ENCODE measurements around the gene TMEM86B.
"Not testable (repeated sequence)": the region's sequence is repeated elsewhere in the genome, so short reads cannot be mapped to it uniquely, and the experiment has no call there.

The TMEM86B gene

DNA sequence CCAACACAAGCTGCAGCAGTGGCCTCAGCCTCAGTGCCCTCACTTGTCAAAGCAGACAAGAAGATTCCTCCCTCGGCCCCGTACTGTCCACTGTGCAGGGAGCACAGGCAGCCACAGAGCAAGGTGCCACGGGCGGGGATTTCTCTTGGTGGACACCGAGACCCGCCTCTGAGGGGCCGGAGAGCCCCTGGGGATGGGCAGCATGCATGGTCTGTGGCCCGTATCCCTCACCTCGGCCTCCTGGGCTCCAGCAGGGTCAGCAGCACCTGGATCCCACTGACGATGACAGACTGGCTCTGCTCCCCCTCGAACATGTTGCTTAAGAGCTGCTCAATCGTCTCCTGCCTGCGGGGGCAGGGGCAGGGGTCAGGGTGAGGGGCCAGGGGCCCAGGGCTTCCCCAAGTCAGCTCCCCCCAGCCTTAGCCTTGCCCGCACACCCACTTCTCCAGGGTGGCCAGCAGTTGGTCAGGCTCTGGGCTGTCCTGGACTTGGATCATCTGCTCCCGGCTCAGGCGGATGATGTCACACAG, 13.4 kb upstream of the TMEM86B start:
- no peak for DNase-seq (ENCODE audit: low read depth in 2 of 2)

DNA sequence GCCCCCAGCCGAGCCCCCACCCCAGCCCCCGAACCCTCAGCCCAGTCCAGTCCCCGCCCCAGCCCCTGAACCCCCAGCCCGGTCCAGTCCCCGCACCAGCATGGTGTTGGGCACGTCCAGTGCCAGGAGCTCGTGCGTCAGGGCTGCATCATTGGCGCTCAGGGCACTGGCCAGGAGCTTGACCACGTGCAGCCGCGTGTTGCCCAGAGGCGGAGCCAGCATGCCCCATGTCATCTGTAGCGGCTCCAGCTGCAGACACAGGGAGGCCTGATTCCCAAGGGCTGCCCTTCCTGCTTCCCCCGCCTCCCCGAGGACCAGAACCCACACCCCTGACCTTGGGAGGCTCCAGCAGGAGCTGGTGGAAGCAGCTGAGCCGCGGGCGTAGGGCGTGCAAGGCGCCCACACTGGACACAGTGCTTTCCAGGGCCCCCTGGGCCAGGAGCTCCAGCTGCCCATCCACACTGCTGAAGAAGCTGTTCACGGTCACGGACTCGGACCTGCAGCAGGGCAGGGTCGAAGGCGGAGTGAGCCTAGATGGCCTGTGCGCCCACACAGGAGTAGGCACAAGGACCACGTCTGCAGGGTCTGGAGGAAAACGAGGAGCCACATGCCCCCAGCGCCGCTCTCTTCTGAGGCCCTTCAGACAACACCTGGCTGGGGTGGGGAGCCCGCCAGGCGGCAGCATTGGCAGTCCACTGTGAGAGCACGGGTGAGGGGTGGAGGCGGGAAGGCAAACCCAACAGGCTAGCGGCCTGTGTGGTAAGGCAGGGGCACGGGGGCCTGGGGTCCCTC, 12.8 kb upstream of the TMEM86B start:
- DNase-seq (ENCODE audit: low read depth in 2 of 2): no peak

DNA sequence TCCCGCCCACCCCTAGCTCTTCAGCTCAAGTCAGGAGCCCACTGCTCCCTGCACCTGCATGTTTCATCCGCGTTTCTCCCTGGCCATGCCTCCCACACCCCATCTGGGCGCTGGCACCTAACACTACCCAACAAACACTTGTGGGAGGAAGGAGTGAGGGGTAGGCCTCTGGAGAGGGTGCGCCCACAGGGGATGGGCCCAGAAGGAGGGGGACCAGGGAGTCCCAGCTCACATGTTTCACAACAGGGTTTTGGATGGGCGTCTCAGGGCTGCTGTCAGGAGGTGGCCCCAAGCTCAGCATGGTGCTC, 12.1 kb upstream of the TMEM86B start:
- no peak for DNase-seq (ENCODE audit: low read depth in 2 of 2)

DNA sequence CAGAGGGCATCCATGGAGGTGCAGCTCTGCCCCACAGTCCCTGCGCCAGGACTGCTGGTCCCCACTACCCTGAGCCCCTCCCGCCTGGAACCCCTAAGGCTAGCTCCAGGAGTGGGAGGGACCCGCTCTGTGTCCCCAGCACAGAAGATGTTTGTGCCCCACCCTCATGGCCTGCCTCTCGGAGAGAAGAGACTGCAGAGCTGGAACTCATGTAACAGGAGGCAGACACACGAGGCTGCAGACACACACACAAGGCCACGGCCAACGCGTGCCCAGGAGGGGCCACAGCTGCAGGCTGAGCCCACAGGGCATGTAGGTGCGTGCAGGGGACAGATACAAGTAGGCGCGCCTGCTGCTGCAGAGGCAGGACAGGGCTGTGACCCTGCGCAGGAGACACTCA, 10.4 kb upstream of the TMEM86B start:
- DNase-seq (ENCODE audit: low read depth in 2 of 2): no peak

DNA sequence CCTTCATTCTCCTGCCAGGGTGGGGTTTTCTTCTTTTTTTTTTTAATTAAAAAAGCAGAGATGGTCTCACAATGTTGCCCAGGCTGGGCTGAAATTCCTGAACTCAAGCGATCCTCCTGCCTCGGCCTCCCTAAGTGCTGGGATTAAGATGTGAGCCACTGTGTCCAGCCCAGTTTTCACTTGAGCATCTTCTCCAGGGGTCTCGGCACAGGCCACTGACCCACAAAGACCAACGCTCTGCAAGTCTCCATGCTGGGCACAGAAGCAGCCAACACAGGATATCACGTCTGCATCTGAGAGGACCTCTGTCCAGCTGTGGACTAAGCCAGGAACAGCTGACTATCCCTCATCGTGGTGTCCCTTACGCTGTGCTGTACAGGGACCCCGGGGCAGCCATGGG, 9.5 kb upstream of the TMEM86B start:
- no peak for DNase-seq (ENCODE audit: low read depth in 2 of 2)

DNA sequence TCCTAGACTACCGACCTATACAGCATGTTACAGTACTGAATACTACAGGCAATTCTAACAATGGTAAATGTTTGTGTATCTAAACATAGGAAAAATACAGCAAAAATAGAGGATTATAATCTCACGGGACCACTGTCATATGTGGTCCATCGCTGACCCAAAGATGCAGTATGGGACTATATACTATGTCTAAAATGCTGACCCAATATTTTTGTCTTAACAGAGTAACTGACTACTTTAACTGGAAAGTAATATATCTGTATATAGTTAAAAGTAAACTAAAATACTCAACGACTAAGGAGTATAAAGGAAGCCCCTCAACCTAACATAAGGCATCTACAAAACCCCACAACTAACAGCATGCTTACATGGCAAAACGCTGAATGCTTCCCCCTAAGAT, 4.4 kb upstream of the TMEM86B start:
- no peak for DNase-seq (ENCODE audit: low read depth in 2 of 2)

DNA sequence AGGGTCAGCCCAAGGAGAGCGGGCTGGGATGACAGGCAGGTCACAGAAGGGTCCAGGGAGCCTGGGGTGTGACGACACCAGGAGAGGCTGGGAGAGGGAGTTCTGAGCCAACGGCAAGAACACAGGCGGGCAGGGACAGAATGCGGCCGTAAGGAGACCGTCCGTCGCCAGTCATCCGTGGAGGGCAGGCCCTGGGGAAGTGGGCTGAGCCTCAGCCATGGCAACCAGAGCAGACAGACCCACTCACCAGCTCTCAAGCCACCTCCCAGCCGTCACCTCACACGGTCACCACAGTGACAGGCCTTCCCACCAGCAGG, 3.7 kb upstream of the TMEM86B start:
- no peak for DNase-seq (ENCODE audit: low read depth in 2 of 2)

DNA sequence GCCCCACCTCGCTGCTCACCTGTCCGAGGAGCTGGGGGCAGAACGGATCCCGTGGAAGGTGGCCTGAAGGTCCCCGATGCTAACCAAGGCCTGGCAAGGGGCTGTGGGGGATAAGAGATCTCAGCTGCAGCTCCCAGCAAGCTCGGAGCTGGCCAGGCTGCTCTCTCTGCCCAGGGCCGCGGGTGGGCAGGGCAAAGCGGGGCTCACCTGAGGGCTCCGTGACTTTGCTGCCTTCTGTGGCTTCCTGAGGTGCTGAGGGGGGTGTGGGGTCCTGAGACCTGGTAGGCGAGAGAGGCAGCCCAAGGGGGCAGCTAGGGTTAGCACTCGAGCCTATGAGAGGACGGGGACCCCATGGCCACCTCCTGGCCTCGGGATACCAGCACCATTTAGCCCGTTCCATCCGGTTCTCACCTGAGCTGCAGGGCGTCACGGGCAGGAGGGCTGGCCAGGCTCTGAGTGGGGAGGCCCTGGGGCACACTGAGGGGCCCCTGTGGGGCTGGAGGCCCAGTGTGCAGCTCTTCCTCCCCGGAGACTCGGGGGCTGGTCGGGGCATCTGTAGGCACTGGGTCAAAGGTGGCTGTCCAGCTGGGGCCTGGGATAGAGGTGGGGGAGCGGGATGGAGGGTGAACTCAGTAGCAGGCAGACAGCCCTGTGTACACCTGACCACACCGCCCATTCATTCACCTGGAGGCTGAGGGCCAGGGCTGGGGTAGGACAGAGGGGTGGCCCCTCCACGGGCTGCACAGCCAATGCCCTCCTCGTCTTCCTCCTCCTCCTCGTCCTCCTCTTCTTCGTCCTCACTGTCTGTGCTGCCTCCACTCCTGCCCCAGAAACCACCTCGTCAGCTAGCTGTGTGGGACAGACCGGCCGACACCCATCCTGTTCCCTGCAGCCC, 3.1 kb upstream of the TMEM86B start:
- DNase-seq (ENCODE audit: low read depth in 2 of 2): no peak

DNA sequence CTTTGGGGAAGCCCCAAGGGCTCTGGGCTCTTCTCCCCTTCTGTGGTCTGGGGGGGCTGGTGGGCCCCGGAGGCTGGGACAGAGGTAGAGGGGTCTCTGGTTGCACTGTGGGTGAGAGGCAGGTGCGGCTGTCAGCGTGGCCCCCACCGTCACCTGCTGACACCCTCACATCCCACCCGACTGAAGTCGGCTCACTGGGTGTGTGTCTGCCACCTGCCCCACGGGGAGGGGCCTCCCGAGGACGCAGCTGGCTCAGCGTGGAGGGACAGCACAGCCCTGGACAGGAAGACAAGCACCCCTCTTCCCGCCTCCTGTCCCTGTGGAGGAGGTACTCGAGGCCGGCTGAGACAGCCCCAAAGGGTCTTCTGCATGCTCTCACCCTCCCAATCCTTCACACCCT, 2.2 kb upstream of the TMEM86B start:
- DNase-seq (ENCODE audit: low read depth in 2 of 2): no peak

DNA sequence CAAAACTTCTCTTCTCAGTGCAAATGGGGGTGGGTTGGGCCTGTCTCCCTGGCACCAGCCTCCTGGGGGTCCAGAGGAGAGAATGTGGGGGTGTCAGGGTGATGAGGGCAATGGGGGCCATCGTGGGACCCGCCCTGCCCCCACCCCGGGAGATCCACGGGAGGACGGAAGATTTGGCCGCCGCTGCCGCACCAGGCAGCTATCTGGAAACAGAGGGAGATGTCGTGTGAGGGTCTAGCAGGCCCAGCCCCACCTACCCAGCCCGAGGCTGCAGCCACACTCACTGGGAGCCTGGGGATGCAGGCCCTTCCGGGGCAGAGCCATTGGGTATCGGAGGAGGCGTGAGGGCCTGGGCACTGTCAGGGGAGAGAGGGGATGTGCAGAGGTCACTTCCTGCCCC, 1.8 kb upstream of the TMEM86B start:
- DNase-seq (ENCODE audit: low read depth in 2 of 2): no peak

DNA sequence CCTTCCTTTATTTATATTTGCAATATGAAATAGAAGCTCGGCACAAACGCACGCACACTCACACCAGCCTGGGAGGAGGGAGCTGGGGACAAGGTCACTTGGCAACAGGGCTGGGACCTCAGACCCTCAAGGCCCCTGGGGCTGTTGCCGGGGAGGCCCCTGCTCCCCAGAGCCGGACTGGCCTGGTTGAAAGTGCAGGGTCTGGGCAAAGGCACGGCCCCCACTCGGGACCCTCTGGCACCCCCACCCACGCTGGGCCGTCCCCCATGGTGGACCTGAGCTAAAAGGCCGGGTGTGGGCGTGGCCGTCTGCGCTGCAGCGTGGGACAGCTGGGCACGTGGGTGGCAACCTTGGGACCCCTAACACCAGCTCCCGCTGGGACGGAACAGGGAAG, 1.2 kb upstream of the TMEM86B start:
- no peak for DNase-seq (ENCODE audit: low read depth in 2 of 2)

DNA sequence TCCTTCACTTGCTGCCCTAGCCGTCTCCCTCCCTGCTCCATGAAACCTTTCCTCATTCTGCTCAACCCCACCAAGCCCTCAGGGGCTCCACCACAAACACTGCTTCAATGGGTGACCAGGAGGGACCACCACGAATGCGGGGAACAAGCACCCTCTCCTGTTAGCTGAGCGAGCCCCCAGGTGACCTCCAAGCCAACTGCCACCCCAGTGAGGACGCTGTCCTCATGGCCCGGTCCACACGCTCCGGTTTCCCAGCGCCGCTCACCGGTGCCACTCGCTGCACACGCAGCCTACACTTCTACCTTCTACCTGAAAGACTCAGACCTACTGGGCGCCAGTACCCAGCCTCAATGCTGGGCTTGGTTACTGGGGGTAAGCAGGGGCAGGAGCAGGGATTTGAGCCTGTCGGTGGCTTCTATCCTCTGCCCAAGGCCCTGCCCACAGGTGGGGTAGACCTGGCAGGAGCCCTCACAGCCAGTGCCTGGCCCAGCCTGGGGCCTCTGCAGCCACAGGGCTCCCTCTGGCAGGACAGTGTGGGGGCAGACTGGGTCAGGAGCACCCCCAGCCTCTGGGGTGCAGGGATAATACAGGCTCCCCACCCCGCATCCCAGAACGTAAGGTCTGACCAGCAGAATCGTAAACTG, 704 bp upstream of the TMEM86B start:
- DNase-seq (ENCODE audit: low read depth in 2 of 2): no peak

DNA sequence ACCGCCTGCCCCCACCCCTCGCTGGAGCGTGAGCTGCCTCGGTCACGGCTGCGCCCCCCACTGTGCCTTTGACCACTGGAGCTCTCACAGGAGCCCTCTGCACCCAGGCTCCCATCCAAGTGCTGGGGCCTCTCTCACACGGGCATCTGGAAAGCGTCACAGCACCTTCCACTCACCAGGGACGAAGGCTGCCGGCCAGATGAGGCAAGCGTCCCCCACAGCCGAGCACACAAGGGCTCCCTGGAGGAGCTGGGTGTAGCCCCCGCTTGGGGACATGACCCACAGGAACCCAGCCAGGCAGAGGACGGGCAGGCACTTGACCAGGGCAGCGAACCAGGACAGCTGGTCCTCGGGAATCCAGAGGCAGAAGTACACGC, 560 bp downstream of the TMEM86B start:
- no peak for DNase-seq (ENCODE audit: low read depth in 2 of 2)

DNA sequence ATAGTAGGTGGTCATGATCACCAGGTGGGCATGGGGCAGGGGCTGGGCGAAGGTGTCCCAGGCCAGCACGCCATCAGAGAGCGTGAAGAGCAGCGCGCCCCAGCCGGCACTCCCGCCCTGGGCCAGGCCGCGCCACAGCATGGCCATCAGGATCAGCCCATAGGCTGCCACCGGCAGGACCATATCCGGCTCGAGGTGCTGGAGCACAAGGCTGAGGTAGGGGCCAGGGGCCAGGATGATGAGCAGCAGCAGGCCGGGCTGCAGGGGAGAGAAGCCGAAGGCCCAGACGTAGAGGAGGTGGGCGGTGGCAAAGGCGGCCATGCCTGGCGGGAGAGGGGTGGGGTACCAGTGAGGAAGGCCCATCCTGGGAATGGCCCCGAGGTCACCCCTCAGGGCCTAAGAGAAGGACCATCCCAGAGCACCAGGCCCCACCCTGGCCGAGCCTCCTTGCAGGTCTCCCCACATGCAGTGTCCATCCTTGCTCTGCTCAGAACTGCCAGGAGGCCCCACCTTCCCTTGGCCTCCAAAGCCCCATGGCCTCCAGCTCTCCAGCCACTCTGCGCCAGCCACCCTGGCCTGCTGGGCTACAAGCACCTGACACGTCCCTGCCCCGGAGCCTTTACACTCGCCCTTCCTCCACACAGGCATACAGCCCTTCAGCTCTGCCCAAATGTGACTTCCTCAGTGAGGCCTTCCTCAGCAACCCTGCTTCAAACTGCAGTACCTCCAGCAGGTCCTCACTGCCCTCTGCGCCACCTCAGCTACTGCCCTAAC, 1.1 kb downstream of the TMEM86B start:
- no peak for DNase-seq (ENCODE audit: low read depth in 2 of 2)

DNA sequence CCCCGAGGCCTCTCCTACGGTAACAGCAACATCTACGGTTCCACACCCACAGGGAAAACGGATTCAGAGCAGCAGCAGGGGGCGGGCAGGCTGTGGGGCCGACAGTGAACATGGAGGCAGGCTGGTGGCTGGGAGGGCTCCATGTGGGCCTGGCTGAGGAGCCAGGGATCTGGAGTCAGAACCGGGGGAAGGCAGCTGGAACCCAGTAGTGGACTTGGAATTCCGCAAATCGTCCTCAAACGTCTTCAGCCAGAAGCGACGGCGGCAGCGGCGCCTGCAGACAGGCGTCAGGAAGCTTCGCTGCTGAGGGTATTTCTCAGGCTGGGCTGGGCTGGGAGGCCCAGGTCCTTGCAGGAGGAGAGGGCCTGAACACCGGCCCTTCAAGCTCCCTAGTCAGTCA, 1.8 kb downstream of the TMEM86B start:
- no peak for DNase-seq (ENCODE audit: low read depth in 2 of 2)

DNA sequence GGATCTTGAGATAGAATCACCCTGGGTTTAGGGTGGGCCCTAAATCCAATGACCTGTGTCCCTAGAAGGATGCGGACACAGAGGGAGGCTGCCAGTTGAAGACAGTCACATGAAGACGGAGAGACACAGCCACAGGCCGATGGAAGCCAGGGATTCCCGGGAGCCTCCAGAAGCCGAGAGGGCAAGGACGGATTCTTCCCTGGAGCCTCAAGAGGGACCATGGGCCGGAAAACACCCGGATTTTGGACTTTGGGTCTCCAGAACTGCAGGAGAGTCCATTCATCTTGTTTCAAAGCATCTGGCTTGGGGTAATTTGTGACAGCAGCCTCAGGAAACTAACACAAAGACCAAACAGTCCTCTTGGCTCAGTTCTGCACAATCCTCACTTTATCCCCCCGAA, 2.3 kb downstream of the TMEM86B start:
- DNase-seq (ENCODE audit: low read depth in 2 of 2): no peak

DNA sequence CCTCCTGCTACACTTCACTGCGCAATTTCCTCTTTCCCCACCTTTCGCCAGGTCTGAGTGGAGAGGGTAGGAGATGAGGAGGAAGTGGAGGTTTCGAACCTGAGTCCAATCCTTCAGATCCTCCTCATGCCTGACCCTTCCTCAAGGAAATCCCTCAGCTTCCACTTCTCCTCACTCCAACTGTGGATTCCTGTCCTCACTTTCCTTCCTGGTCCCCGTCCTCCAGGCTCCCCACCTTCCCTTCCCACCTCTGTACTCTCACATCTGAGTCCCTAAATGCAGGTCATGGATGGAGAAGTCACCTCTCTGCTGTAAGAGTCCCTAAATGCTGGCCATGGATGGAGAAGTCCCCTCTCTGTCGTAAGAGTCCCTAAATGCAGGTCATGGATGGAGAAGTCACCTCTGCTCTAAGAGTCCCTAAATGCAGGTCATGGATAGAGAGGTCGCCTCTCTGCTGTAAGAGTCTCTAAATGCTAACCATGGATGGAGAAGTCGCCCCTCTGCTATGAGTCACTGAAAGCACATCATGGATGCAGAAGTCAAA, 3.1 kb downstream of the TMEM86B start:
- no peak for DNase-seq (ENCODE audit: low read depth in 2 of 2)

DNA sequence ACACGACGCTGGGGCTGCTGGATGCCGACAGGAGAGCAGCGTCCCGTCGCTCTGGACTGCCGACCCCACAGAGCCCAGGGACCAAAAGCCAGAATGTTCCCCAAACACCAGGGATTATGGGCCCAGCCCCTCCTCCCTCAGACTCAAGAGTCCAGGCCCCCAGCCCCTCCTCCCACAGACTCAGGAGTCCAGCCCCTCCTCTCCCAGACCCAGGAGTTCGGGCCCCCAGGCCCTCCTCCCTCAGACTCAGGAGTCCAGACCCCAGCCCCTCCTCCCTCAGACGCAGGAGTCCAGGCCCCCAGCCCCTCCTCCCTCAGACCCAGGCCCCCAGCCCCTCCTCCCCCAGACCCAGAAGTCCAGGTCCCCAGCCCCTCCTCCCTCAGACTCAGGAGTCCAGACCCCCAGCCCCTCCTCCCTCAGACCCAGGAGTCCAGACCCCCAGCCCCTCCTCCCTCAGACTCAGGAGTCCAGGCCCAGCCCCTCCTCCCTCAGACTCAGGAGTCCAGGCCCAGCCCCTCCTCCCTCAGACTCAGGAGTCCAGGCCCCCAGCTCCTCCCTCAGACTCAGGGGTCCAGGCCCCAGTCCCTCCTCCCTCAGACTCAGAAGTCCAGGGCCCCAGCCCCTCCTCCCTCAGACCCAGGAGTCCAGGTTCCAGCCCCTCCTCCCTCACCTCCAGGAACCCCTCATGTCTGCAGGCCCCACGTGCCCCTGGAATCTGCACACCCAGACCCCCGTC, 3.7 kb downstream of the TMEM86B start:
- DNase-seq (ENCODE audit: low read depth in 2 of 2): not testable (repeated sequence)

DNA sequence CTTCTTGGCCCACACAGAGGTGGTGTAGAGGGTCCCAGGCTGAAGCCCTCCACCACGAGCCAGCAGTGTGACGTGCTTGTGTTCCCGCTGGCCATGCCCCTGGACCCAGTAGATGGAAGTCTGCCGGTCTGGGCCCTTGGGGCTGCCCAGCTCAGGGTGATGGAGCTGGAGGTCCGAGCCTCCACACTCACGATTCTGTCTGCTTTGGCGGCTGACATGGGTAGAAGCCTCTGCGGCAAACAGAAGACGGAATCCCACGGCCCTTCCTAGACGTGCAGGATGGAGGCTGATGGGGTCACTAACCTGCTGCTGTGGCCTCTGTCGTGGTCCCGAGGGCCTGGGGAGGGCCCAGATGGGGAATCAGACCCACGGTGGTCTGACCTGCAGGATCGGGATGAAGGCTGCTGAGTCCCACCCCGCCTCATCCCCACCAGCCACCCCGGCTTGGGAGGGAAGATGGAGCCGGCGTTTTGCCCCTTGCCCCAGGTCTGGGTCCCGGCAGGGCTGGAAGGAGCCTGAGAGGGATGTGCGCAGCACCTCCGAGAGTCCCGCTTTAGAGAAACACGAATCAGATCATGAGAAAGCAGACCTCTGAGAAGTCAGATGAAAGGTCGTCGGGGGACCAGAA, 4.4 kb downstream of the TMEM86B start:
- no peak for DNase-seq (ENCODE audit: low read depth in 2 of 2)

DNA sequence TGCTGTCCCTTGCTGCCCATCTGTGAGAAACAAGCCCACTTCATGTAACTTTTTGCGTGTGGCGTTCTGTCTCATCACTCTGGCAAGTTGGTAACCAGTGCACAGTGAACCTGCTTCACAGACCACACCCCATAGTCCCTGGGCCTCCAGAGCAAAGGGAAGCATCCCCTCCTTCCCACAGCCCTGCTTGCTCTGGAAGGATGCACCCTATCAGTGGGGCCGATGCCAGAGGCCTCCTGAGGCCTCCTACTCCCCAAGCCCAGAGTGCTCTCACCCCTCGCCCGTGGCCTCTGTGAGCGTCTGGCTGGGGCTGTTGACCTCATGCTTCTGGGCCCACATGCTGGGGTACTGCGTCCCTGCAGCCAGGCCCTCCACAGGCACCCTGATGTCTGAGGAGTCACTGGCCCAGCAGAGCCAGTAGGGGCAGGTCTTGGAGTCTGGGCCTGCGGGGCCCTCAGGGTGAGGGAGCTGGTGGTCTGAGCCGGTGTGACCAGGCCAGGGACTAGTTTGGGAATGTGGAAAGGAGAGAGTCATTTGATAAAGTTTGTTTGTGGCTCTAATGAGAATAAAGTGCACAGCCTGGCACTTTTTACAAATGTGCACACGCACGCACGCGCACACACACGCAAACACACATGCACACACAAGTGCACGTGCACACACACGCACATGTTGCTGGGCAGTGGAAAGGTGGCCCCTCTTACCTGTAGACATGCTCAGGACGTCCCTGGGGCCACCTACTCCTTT, 5.1 kb downstream of the TMEM86B start:
- no peak for DNase-seq (ENCODE audit: low read depth in 2 of 2)
